ENCODE results near the gene EMSY.

DNA sequence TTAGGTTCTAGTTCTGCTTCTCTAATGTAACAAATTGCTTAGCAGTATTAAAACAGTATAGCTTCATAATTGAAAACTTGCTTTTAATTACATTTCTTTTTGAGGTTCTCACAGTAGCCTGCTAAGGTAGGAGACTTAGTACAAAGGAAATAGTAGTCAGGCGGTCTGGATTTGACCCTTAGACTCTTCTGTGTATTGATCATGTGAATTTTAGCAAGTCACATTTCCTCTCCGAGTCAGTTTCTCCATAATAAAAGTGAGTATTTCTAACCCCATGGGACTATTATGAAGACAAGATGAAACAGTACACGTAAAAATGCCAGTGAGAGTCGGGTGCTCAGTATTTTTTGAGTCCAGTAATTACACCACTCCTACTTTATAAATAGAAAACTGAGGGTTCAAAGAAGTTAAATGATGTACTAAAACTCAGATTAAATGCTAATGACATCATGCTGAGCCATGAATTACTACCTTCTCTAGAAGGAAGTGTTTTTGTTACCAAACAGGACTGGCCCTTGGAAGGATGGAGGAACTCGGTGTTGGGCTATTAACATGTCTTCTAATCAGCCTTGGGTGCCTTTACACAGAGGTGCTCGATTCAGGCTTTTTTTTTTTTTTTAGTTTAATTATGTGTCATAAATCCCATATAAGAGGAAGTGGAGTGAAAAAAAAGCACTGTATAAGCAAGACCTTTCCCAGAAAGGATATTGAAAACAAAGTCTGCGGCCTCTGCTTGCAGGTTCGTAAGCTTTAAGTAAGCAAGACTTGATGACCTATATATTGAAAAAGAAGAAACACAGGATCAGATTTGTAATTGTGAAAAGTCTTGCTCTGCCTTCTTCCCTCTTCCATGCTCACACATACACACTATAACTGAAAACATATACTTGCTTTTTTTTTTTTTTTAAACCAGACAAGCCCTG, 109.0 kb downstream of the EMSY start:
- no peak for TF ChIP-seq YY1 (IDR thresholded peaks at IDR 0.05; ENCODE audit: insufficient read depth, insufficient read length)
- TF ChIP-seq SUZ12 (IDR thresholded peaks at IDR 0.05; ENCODE audit: extremely low read depth, insufficient read depth, insufficient read length) = no peak

Measured in NT2/D1 (cell line).